GM23248 (cell line): Measurements from ENCODE around the gene ABCG1. TPM values are rescaled to one million over a fixed set of nuclear protein-coding genes. Genes with fewer than 3 reads are reported as not detected.

ENCODE experiments used
- DNase-seq: peaks from one replicate; pipeline ENCODE4 v3.0.0-alpha.2; 2015
- H2AFZ ChIP-seq: fragments of 200-600 bp; sonication (generic); 2 replicates; pipeline ENCODE4 v1.6.1; 2016; ENCODE audit warnings: antibody characterized with exemption
- H3F3A ChIP-seq: fragments of 200-600 bp; sonication (generic); 2 replicates; pipeline ENCODE4 v1.6.1; 2016; ENCODE audit warnings: mild to moderate bottlenecking, antibody characterized with exemption, mixed run types; ENCODE audit not compliant: insufficient read depth
- H3K27ac ChIP-seq: fragments of 200-600 bp; sonication (generic); 2 replicates; pipeline ENCODE4 v1.5.1; 2016; ENCODE audit warnings: mild to moderate bottlenecking
- H3K27me3 ChIP-seq: fragments of 200-600 bp; sonication (generic); replicated peaks from 2 replicates; pipeline ENCODE4 v1.6.1; 2016; ENCODE audit warnings: mild to moderate bottlenecking; ENCODE audit not compliant: insufficient read depth
- H3K36me3 ChIP-seq: fragments of 200-600 bp; sonication (generic); 2 replicates; pipeline ENCODE4 v1.6.1; 2016; ENCODE audit warnings: low read depth, mild to moderate bottlenecking
- H3K4me1 ChIP-seq: fragments of 200-600 bp; sonication (generic); 2 replicates; pipeline ENCODE4 v1.6.1; 2016; ENCODE audit warnings: mild to moderate bottlenecking; ENCODE audit not compliant: insufficient read depth
- H3K4me2 ChIP-seq: fragments of 200-600 bp; sonication (generic); one replicate; pipeline ENCODE4 v1.6.1; 2016; ENCODE audit warnings: mild to moderate bottlenecking; ENCODE audit not compliant: unreplicated experiment
- H3K4me3 ChIP-seq: fragments of 200-600 bp; sonication (generic); 2 replicates; pipeline ENCODE4 v1.5.1; 2016; ENCODE audit warnings: mild to moderate bottlenecking
- H3K79me2 ChIP-seq: fragments of 200-600 bp; sonication (generic); 2 replicates; pipeline ENCODE4 v1.6.1; 2016; ENCODE audit warnings: mild to moderate bottlenecking; ENCODE audit not compliant: insufficient read depth
- H3K9ac ChIP-seq: fragments of 200-600 bp; sonication (generic); 2 replicates; pipeline ENCODE4 v1.6.1; 2016; ENCODE audit warnings: mild to moderate bottlenecking
- H3K9me2 ChIP-seq: fragments of 200-600 bp; sonication (generic); 2 replicates; pipeline ENCODE4 v1.6.1; 2016; ENCODE audit warnings: mixed run types, mild to moderate bottlenecking, moderate library complexity; ENCODE audit not compliant: insufficient read depth
- H3K9me3 ChIP-seq: fragments of 200-600 bp; sonication (generic); one replicate; pipeline ENCODE4 v1.6.1; 2017; ENCODE audit warnings: low read depth
- H4K20me1 ChIP-seq: fragments of 200-600 bp; sonication (generic); 2 replicates; pipeline ENCODE4 v1.6.0; 2016; ENCODE audit not compliant: insufficient read depth
- EZH2 ChIP-seq: fragments of 200-600 bp; sonication (generic); IDR thresholded peaks from 2 replicates; pipeline ENCODE4 v1.6.1; 2018; ENCODE audit warnings: antibody characterized with exemption, mild to moderate bottlenecking; ENCODE audit not compliant: insufficient read depth, poor library complexity, severe bottlenecking
- EZH2phosphoT487 ChIP-seq: fragments of 200-600 bp; sonication (generic); IDR thresholded peaks from 2 replicates; pipeline ENCODE4 v1.6.1; 2018; ENCODE audit warnings: antibody characterized with exemption, moderate library complexity, mild to moderate bottlenecking, low read depth; ENCODE audit not compliant: insufficient read depth
- WGBS, 2 experiments: methylation state at CpG; one replicate each; pipeline ENCODE4 v1.1.6; 2015 to 2017; ENCODE audit warnings: low lambda C conversion rate in 2 of 2, low coverage in 1 of 2; ENCODE audit errors: missing lambda C conversion rate in 2 of 2; 5-methylcytosine and 5-hydroxymethylcytosine counted together
- in situ Hi-C: fragments of 300-500 bp; cut with MboI; formaldehyde crosslinking; loops from 2 replicates; pipeline ENCODE4 v1.15.0; 2020
- polyA plus RNA-seq: library from polyadenylated mRNA; unstranded; fragments of >200 nt; fragmentation: Nextera tagmentation; extraction: Ambion mirVana; gene quantifications from 2 replicates; pipeline ENCODE4 v1.2.1, GENCODE V29; 2016
- total RNA-seq: library from RNA; depleted of rRNA; stranded (reverse); fragments of >200 nt; shearing (Covaris generic); gene quantifications from 2 replicates; pipeline ENCODE4 v1.2.3, GENCODE V29; 2014

Gene ABCG1
- total and polyA plus RNA-seq, 2 experiments from 2014 or later, result 0.08 TPM; not detected in 1

GRCh38 chr21:42302076-42302650 lies 83.2 kb downstream of the ABCG1 start:
- H3K4me3 ChIP-seq, result no peak overlapping the region
- in situ Hi-C loops, result no loop called here
- DNase-seq, result no peak
- no peak overlapping the region for H2AFZ ChIP-seq
- H3K27ac ChIP-seq, result no peak overlapping the region
- no peaks in the 10 kb centered on the region for H3K36me3 ChIP-seq
- 47 to 51% methylated on average over 12 of the region's 12 CpGs for WGBS, 2 experiments
- H3K9me3 ChIP-seq, result no peaks in the 10 kb centered on the region
- no peaks in the 10 kb centered on the region for H3F3A ChIP-seq
- H3K9me2 ChIP-seq, result no peaks in the 10 kb centered on the region
- H4K20me1 ChIP-seq, result no peaks in the 10 kb centered on the region
- no peak for TF ChIP-seq EZH2phosphoT487
- TF ChIP-seq EZH2, result no peak
- no peak overlapping the region for H3K4me2 ChIP-seq
- H3K27me3 ChIP-seq, result peaks cover 19% of the 10 kb centered on the region
- no peaks in the 10 kb centered on the region for H3K4me1 ChIP-seq
- H3K9ac ChIP-seq, result no peak overlapping the region
- no peaks in the 10 kb centered on the region for H3K79me2 ChIP-seq

GRCh38 chr21:42302794-42303193 lies 83.9 kb downstream of the ABCG1 start:
- H4K20me1 ChIP-seq, result no peaks in the 10 kb centered on the region
- TF ChIP-seq EZH2, result no peak
- no peak for TF ChIP-seq EZH2phosphoT487
- no peak overlapping the region for H3K9ac ChIP-seq
- H3K4me2 ChIP-seq, result no peak overlapping the region
- H3K4me3 ChIP-seq, result no peak overlapping the region
- no peaks in the 10 kb centered on the region for H3K79me2 ChIP-seq
- no peaks in the 10 kb centered on the region for H3F3A ChIP-seq
- DNase-seq, result no peak
- H3K4me1 ChIP-seq, result no peaks in the 10 kb centered on the region
- no peaks in the 10 kb centered on the region for H3K36me3 ChIP-seq
- H3K27me3 ChIP-seq, result peaks cover 19% of the 10 kb centered on the region
- H3K9me2 ChIP-seq, result no peaks in the 10 kb centered on the region
- no peak overlapping the region for H2AFZ ChIP-seq
- no peaks in the 10 kb centered on the region for H3K9me3 ChIP-seq
- WGBS, 2 experiments, result 42 to 46% methylated on average over 7 of the region's 7 CpGs
- in situ Hi-C loops, result no loop called here
- H3K27ac ChIP-seq, result no peak overlapping the region

GRCh38 chr21:42303443-42303842 lies 84.5 kb downstream of the ABCG1 start:
- in situ Hi-C loops, result no loop called here
- peaks cover 21% of the 10 kb centered on the region for H3K27me3 ChIP-seq
- no peak for DNase-seq

GRCh38 chr21:42304556-42305454 lies 85.9 kb downstream of the ABCG1 start:
- Histone ChIP-seq H3K9me3 (no peaks in the 10 kb centered on the region), H3F3A (no peaks in the 10 kb centered on the region), H3K27ac (no peak overlapping the region), H4K20me1 (no peaks in the 10 kb centered on the region), H3K4me2 (no peak overlapping the region), H3K36me3 (no peaks in the 10 kb centered on the region), H3K4me3 (no peak overlapping the region), H3K27me3 (peaks cover 22% of the 10 kb centered on the region), H3K4me1 (no peaks in the 10 kb centered on the region), H3K79me2 (no peaks in the 10 kb centered on the region), H2AFZ (no peak overlapping the region), H3K9ac (no peak overlapping the region), H3K9me2 (no peaks in the 10 kb centered on the region)
- TF ChIP-seq EZH2phosphoT487, result no peak
- in situ Hi-C loops, result no loop called here
- 44 to 50% methylated on average over 22 of the region's 22 CpGs for WGBS, 2 experiments
- DNase-seq, result no peak

More at GRCh38 chr21:42303443-42303842, 84.5 kb downstream of the ABCG1 start:
- no peak for TF ChIP-seq EZH2
- TF ChIP-seq EZH2phosphoT487, result no peak
- H3K9ac ChIP-seq, result no peak overlapping the region
- H3K27ac ChIP-seq, result no peak overlapping the region
- no peak overlapping the region for H3K4me3 ChIP-seq
- H2AFZ ChIP-seq, result no peak overlapping the region
- 41 to 49% methylated on average over 3 of the region's 3 CpGs for WGBS, 2 experiments
- H3K9me2 ChIP-seq, result no peaks in the 10 kb centered on the region
- no peaks in the 10 kb centered on the region for H3K4me1 ChIP-seq
- H3K36me3 ChIP-seq, result no peaks in the 10 kb centered on the region
- H3F3A ChIP-seq, result no peaks in the 10 kb centered on the region
- no peaks in the 10 kb centered on the region for H3K79me2 ChIP-seq
- H4K20me1 ChIP-seq, result no peaks in the 10 kb centered on the region
- H3K4me2 ChIP-seq, result no peak overlapping the region
- H3K9me3 ChIP-seq, result no peaks in the 10 kb centered on the region
